CD4-positive, alpha-beta memory T cell (primary cell): ENCODE measurements around the gene PRIM2. TPM values are rescaled to one million over a fixed set of nuclear protein-coding genes. Genes with fewer than 3 reads are reported as not detected.
"Not testable (repeated sequence)": the region's sequence is repeated elsewhere in the genome, so short reads cannot be mapped to it uniquely, and the experiment has no call there.

Experiments
- CTCF ChIA-PET: fragments of 350-600 bp; sonication (Branson Sonifier 250); formaldehyde crosslinking; loops from one replicate; lab custom pipeline; 2021; ENCODE audit warnings: inconsistent platforms; ENCODE audit not compliant: partially characterized antibody; lab: Charles Lee
- POLR2A ChIA-PET: fragments of 350-600 bp; sonication (Branson Sonifier 250); formaldehyde crosslinking; loops from one replicate; lab custom pipeline; 2021; ENCODE audit not compliant: partially characterized antibody; lab: Charles Lee
- DNase-seq, 5 donors: peaks; one replicate each; pipeline versions ENCODE4 v3.0.0 to v3.0.0-alpha.2; 2020 to 2022; ENCODE audit warnings: mixed read lengths in 1 of 5
- H3K27ac ChIP-seq: one replicate; pipeline ENCODE4 v1.7.0; 2013; ENCODE audit warnings: low read depth, low read length
- H3K27me3 ChIP-seq: 2 replicates; pipeline ENCODE4 v1.7.0; 2013; ENCODE audit warnings: mild to moderate bottlenecking, low read length, moderate library complexity; ENCODE audit not compliant: insufficient read depth
- H3K36me3 ChIP-seq: 2 replicates; pipeline ENCODE4 v1.7.0; 2013; ENCODE audit warnings: mild to moderate bottlenecking, low read length, moderate library complexity; ENCODE audit not compliant: insufficient read depth
- H3K4me1 ChIP-seq: 2 replicates; pipeline ENCODE4 v1.7.0; 2013; ENCODE audit warnings: mild to moderate bottlenecking, low read length, moderate library complexity; ENCODE audit not compliant: insufficient read depth
- H3K4me3 ChIP-seq, 2 donors: one replicate each; pipeline ENCODE4 v1.7.0; 2013; ENCODE audit warnings: low read length in 2 of 2, mild to moderate bottlenecking in 1 of 2
- H3K9me3 ChIP-seq, 2 donors: one replicate each; pipeline ENCODE4 v1.7.0; 2013; ENCODE audit warnings: low read length in 2 of 2, control low read depth in 1 of 2; ENCODE audit not compliant: control insufficient read depth in 1 of 2
- H3K27ac Mint-ChIP-seq, 7 donors: one replicate each; pipeline ENCODE4 v1.8.0; 2020 to 2021; ENCODE audit warnings: mixed read lengths in 7 of 7, mild to moderate bottlenecking in 6 of 7, inconsistent platforms in 3 of 7, moderate library complexity in 3 of 7
- H3K27me3 Mint-ChIP-seq, 2 donors: one replicate each; pipeline ENCODE4 v1.8.0; 2020 to 2021; ENCODE audit warnings: mixed read lengths in 2 of 2
- H3K36me3 Mint-ChIP-seq, 2 donors: one replicate each; pipeline ENCODE4 v1.8.0; 2020 to 2021; ENCODE audit warnings: mixed read lengths in 2 of 2, inconsistent platforms in 1 of 2, mild to moderate bottlenecking in 1 of 2
- H3K4me1 Mint-ChIP-seq, 4 donors: one replicate each; pipeline ENCODE4 v1.8.0; 2020 to 2021; ENCODE audit warnings: mixed read lengths in 4 of 4, mild to moderate bottlenecking in 1 of 4
- H3K4me3 Mint-ChIP-seq, 8 donors: one replicate each; pipeline ENCODE4 v1.8.0; 2020 to 2021; ENCODE audit warnings: mixed read lengths in 8 of 8, mild to moderate bottlenecking in 7 of 8, moderate library complexity in 6 of 8, inconsistent platforms in 3 of 8
- H3K9me3 Mint-ChIP-seq, 8 donors: one replicate each; pipeline ENCODE4 v1.8.0; 2020 to 2021; ENCODE audit warnings: mixed read lengths in 8 of 8, mild to moderate bottlenecking in 5 of 8, inconsistent platforms in 3 of 8, moderate library complexity in 1 of 8
- intact Hi-C: fragments of 100-400 bp; cut with micrococcal nuclease; formaldehyde crosslinking; loops from one replicate; pipeline ENCODE4 v1.15.1; 2023
- polyA plus RNA-seq, 2 donors: library from polyadenylated mRNA; unstranded; fragments of 300-500 nt; fragmentation: Illumina TruSeq; gene quantifications; one replicate each; pipeline ENCODE4 v1.2.3, GENCODE V29; 2021
- total RNA-seq, 2 experiments: library from RNA; stranded (reverse); gene quantifications; one replicate each; pipeline ENCODE4 v1.2.3, GENCODE V29; 2021

Gene PRIM2
- total and polyA plus RNA-seq, 4 experiments from 2014 or later = 8.3 to 12.8 (median 10.4) TPM

GRCh38 chr6:57537916-57538315 lies 220.5 kb downstream of the PRIM2 start:
- DNase-seq, H3K27me3 Mint-ChIP-seq, intact Hi-C loops, H3K9me3 Mint-ChIP-seq, H3K27me3 ChIP-seq, H3K4me1 ChIP-seq, H3K4me1 Mint-ChIP-seq, POLR2A ChIA-PET, H3K27ac Mint-ChIP-seq, H3K27ac ChIP-seq, H3K36me3 ChIP-seq, H3K4me3 ChIP-seq, H3K4me3 Mint-ChIP-seq, CTCF ChIA-PET, H3K9me3 ChIP-seq: not testable (repeated sequence)
- H3K36me3 Mint-ChIP-seq = peaks cover 12 to 14% of the 10 kb centered on the region in 2 donors

DNA sequence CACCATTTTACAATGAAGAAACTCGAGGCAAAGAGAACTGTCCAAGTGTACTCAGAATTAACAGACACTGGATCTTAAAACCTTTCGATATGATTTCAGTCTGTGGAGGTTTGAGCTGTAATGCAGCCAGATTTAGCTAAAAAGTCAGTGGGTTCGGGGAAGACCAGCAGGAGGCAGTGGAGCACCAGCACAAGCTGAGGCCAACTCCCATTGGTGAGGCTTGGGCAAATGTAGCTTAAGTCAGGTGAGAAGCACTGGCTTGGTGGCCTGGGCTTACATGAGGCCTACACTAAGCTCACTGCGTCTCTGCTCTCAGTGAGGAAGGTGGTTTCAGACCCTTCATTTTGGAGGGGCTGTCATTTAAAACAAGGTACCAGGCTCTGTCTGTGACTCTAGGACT lies 234.5 kb downstream of the PRIM2 start:
- H3K36me3 ChIP-seq, H3K9me3 Mint-ChIP-seq, H3K4me1 Mint-ChIP-seq, H3K27ac ChIP-seq, CTCF ChIA-PET, H3K9me3 ChIP-seq, H3K27ac Mint-ChIP-seq, intact Hi-C loops, H3K4me3 ChIP-seq, H3K36me3 Mint-ChIP-seq, H3K27me3 Mint-ChIP-seq, H3K27me3 ChIP-seq, H3K4me1 ChIP-seq, POLR2A ChIA-PET, H3K4me3 Mint-ChIP-seq, DNase-seq: not testable (repeated sequence)

GRCh38 chr6:57557855-57558254 lies 240.4 kb downstream of the PRIM2 start:
- CTCF ChIA-PET, H3K4me1 ChIP-seq, H3K27me3 Mint-ChIP-seq, H3K9me3 ChIP-seq, intact Hi-C loops, H3K4me3 Mint-ChIP-seq, DNase-seq, H3K36me3 Mint-ChIP-seq, H3K27me3 ChIP-seq, H3K27ac Mint-ChIP-seq, H3K4me3 ChIP-seq, H3K36me3 ChIP-seq, H3K9me3 Mint-ChIP-seq, H3K27ac ChIP-seq, POLR2A ChIA-PET, H3K4me1 Mint-ChIP-seq: not testable (repeated sequence)

- H3K4me1 Mint-ChIP-seq, POLR2A ChIA-PET, H3K36me3 Mint-ChIP-seq, H3K4me3 Mint-ChIP-seq, DNase-seq, H3K9me3 Mint-ChIP-seq, H3K27ac ChIP-seq, intact Hi-C loops, H3K4me3 ChIP-seq, CTCF ChIA-PET, H3K27me3 ChIP-seq, H3K27ac Mint-ChIP-seq, H3K9me3 ChIP-seq, H3K27me3 Mint-ChIP-seq, H3K4me1 ChIP-seq, H3K36me3 ChIP-seq: not testable (repeated sequence)
These were observed 241.7 kb downstream of the PRIM2 start for GRCh38 chr6:57559170-57559569.

DNA sequence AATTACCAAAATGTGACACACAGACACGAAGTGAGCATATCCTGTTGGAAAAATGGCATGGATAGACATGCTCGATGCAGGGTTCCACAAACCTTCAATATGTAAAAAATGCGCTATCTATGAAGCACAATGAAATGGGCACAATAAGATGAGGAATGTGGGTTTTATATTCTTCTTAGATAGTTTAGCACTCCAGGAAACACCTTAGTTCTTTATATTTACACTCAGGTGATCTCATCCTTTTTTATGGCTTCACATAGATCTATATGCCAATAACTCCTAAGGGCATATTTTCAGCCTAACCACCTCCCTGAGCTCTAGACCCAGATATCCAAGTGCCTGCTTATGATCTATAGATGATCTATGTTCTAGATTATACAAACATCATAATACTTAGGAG lies 244.8 kb downstream of the PRIM2 start:
- H3K4me3 Mint-ChIP-seq, H3K27ac ChIP-seq, DNase-seq, H3K4me1 ChIP-seq, H3K36me3 ChIP-seq, POLR2A ChIA-PET, H3K9me3 Mint-ChIP-seq, H3K9me3 ChIP-seq, H3K4me3 ChIP-seq, H3K4me1 Mint-ChIP-seq, CTCF ChIA-PET, H3K27ac Mint-ChIP-seq, H3K27me3 Mint-ChIP-seq, H3K36me3 Mint-ChIP-seq, intact Hi-C loops, H3K27me3 ChIP-seq: not testable (repeated sequence)

DNA sequence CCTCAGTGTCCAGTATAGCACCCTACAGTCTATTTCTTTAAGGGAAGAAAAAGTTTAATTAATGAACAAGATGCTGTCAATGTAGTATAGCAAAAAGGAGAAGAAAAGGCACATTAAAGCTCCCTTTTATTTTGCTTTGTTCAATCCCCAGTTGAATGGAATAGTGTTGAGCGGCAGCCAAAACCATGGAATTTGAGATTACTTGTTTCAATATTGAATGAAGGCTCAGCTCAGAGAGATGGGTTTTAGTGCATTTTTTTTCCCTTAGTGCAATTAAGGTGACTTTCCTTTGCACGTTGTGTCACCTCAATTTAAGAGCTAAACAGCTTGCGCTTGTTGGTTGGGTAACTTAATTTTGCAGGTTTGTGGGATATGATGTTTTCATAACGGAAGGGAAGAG lies 254.7 kb downstream of the PRIM2 start:
- H3K4me1 Mint-ChIP-seq, H3K4me3 Mint-ChIP-seq, H3K36me3 ChIP-seq, H3K36me3 Mint-ChIP-seq, H3K4me1 ChIP-seq, H3K9me3 Mint-ChIP-seq, H3K4me3 ChIP-seq, H3K27ac ChIP-seq, H3K27me3 Mint-ChIP-seq, H3K9me3 ChIP-seq, H3K27ac Mint-ChIP-seq, DNase-seq, intact Hi-C loops, H3K27me3 ChIP-seq, CTCF ChIA-PET, POLR2A ChIA-PET: not testable (repeated sequence)

DNA sequence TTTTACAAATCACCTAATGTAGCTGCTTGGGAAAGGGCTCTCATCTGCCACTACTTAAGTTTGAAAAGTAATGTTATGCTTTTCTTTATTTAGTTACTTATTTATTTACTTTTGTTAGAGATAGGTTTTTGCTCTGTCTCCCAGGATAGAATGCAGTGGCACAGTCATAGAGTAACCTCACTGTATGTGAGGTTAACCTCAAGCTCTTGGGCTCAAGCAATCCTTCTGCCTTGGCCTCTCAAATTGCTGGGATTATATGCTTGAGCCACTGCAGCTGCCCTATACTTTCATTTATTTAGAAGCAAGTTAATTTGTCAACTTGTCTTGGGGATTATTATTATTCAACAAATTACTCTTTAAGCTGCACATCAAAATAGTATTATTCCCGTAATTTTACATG lies 255.4 kb downstream of the PRIM2 start:
- H3K9me3 Mint-ChIP-seq, H3K27me3 Mint-ChIP-seq, DNase-seq, H3K36me3 Mint-ChIP-seq, intact Hi-C loops, H3K4me3 ChIP-seq, H3K27me3 ChIP-seq, H3K27ac ChIP-seq, H3K4me1 Mint-ChIP-seq, H3K36me3 ChIP-seq, H3K4me1 ChIP-seq, CTCF ChIA-PET, H3K27ac Mint-ChIP-seq, H3K4me3 Mint-ChIP-seq, H3K9me3 ChIP-seq, POLR2A ChIA-PET: not testable (repeated sequence)

DNA sequence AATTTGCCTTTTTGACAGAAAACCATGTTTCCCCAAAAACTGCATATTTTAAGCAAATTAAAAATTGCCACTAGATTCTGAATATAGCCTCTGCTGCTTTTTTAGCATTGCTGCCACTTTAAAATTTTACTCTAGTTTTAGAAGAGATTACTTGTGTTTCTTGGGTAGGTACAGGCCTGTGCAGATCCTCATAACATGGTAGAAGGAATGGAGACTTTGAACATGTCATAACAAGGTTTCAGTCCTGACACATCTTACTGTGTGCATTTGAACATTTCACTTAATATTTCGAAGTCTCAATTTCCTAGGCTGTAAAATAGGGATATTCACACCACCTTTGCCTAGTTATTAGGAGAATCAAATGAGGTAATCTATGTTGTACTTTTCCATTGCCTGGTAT lies 259.6 kb downstream of the PRIM2 start:
- H3K4me1 Mint-ChIP-seq, H3K36me3 ChIP-seq, H3K4me1 ChIP-seq, H3K27me3 ChIP-seq, H3K36me3 Mint-ChIP-seq, H3K4me3 ChIP-seq, H3K27ac ChIP-seq, H3K9me3 Mint-ChIP-seq, DNase-seq, H3K4me3 Mint-ChIP-seq, intact Hi-C loops, H3K27me3 Mint-ChIP-seq, H3K27ac Mint-ChIP-seq, POLR2A ChIA-PET, H3K9me3 ChIP-seq, CTCF ChIA-PET: not testable (repeated sequence)
